Right kidney (tissue), 1 donor: ENCODE results near the gene MACROD1.
A peak's percentile ranks its signal among the peaks of the same experiment; 100 is the strongest.
"Not testable (repeated sequence)": the region's sequence is repeated elsewhere in the genome, so short reads cannot be mapped to it uniquely, and the experiment has no call there.

ENCODE experiments used
- DNase-seq: peaks from one replicate; pipeline ENCODE4 v3.0.0-alpha.2; 2016

The MACROD1 gene

GRCh38 chr11:64055077-64055476 is 110.8 kb downstream of the MACROD1 start:
- DNase-seq: no peak

GRCh38 chr11:64053699-64054098 is 112.2 kb downstream of the MACROD1 start:
- no peak for DNase-seq

GRCh38 chr11:64052938-64053622 is 112.8 kb downstream of the MACROD1 start:
- no peak for DNase-seq

- DNase-seq: no peak
Measured at GRCh38 chr11:64052436-64052835, 113.5 kb downstream of the MACROD1 start.

- DNase-seq: no peak
Measured at GRCh38 chr11:64051297-64051696, 114.6 kb downstream of the MACROD1 start.

- DNase-seq: no peak
Measured at GRCh38 chr11:64049509-64049908, 116.4 kb downstream of the MACROD1 start.

- DNase-seq: no peak
Measured at GRCh38 chr11:64048042-64048854, 117.7 kb downstream of the MACROD1 start.

GRCh38 chr11:64047373-64047772 is 118.5 kb downstream of the MACROD1 start:
- DNase-seq: not testable (repeated sequence)

- no peak for DNase-seq
Measured at GRCh38 chr11:64045700-64046099, 120.2 kb downstream of the MACROD1 start.

GRCh38 chr11:64044730-64045393 is 121.1 kb downstream of the MACROD1 start:
- peak; percentile 59 for DNase-seq

GRCh38 chr11:64043545-64043944 is 122.4 kb downstream of the MACROD1 start:
- no peak for DNase-seq

GRCh38 chr11:64042301-64042700 is 123.6 kb downstream of the MACROD1 start:
- DNase-seq: no peak

- DNase-seq: no peak
Measured at GRCh38 chr11:64041846-64042245, 124.1 kb downstream of the MACROD1 start.

- no peak for DNase-seq
Measured at GRCh38 chr11:64040684-64041322, 125.1 kb downstream of the MACROD1 start.

GRCh38 chr11:64039012-64039665 is 126.8 kb downstream of the MACROD1 start:
- no peak for DNase-seq

- DNase-seq: no peak
Measured at GRCh38 chr11:64038500-64038899, 127.4 kb downstream of the MACROD1 start.

GRCh38 chr11:64037027-64037634 is 128.8 kb downstream of the MACROD1 start:
- DNase-seq: no peak

GRCh38 chr11:64036087-64037026 is 129.6 kb downstream of the MACROD1 start:
- DNase-seq: peak; percentile 80

GRCh38 chr11:64035576-64035975 is 130.3 kb downstream of the MACROD1 start, which contains the start of gene FLRT1:
Gene FLRT1 (plus strand): TSS chr11:64035931. CDS start chr11:64116268, 80,337 bp downstream.
- DNase-seq: no peak

GRCh38 chr11:64035081-64035524 is 130.8 kb downstream of the MACROD1 start:
- no peak for DNase-seq
